Globus pallidus (tissue), 1 donor: Measurements from ENCODE around the gene PHOSPHO1.
"Not testable (repeated sequence)": the region's sequence is repeated elsewhere in the genome, so short reads cannot be mapped to it uniquely, and the experiment has no call there.

Experiments used
- DNase-seq: peaks from one replicate; pipeline ENCODE4 v3.0.0-alpha.2; 2015; ENCODE audit warnings: low spot score

The PHOSPHO1 gene

GRCh38 chr17:49230636-49231562 is at the start of gene PHOSPHO1:
TSS of gene PHOSPHO1 (minus strand) at chr17:49230787. CDS start at chr17:49226691, 4,096 bp downstream.
- peak; percentile 67 for DNase-seq

- DNase-seq, result no peak
Observed at GRCh38 chr17:49280061-49280460, 49.5 kb upstream of the PHOSPHO1 start.

- not testable (repeated sequence) for DNase-seq
Observed at GRCh38 chr17:49279263-49280015, 48.9 kb upstream of the PHOSPHO1 start.

GRCh38 chr17:49278076-49278475 is 47.5 kb upstream of the PHOSPHO1 start:
- DNase-seq, result no peak

GRCh38 chr17:49277638-49278037 is 47.1 kb upstream of the PHOSPHO1 start:
- DNase-seq, result no peak

GRCh38 chr17:49275981-49276380 is 45.4 kb upstream of the PHOSPHO1 start:
- DNase-seq, result not testable (repeated sequence)

GRCh38 chr17:49269356-49269755 is 38.8 kb upstream of the PHOSPHO1 start:
- DNase-seq, result no peak

GRCh38 chr17:49267912-49268311 is 37.3 kb upstream of the PHOSPHO1 start:
- DNase-seq, result no peak

- no peak for DNase-seq
Observed at GRCh38 chr17:49266233-49266632, 35.6 kb upstream of the PHOSPHO1 start.

GRCh38 chr17:49261540-49261939 is 31.0 kb upstream of the PHOSPHO1 start:
- DNase-seq, result not testable (repeated sequence)

- DNase-seq, result no peak
Observed at GRCh38 chr17:49260817-49261291, 30.3 kb upstream of the PHOSPHO1 start.

- peak; percentile 6 for DNase-seq
Observed at GRCh38 chr17:49260011-49260816, 29.6 kb upstream of the PHOSPHO1 start.

- no peak for DNase-seq
Observed at GRCh38 chr17:49259663-49260010, 29.1 kb upstream of the PHOSPHO1 start.

- no peak for DNase-seq
Observed at GRCh38 chr17:49258394-49258793, 27.8 kb upstream of the PHOSPHO1 start.

- DNase-seq, result no peak
Observed at GRCh38 chr17:49255125-49255524, 24.5 kb upstream of the PHOSPHO1 start.

- DNase-seq, result no peak
Observed at GRCh38 chr17:49254066-49254465, 23.5 kb upstream of the PHOSPHO1 start.

- no peak for DNase-seq
Observed at GRCh38 chr17:49252148-49252695, 21.6 kb upstream of the PHOSPHO1 start.

- no peak for DNase-seq
Observed at GRCh38 chr17:49249890-49250522, 19.4 kb upstream of the PHOSPHO1 start.

- no peak for DNase-seq
Observed at GRCh38 chr17:49249292-49249794, 18.8 kb upstream of the PHOSPHO1 start.

- DNase-seq, result no peak
Observed at GRCh38 chr17:49247944-49248343, 17.4 kb upstream of the PHOSPHO1 start.

- no peak for DNase-seq
Observed at GRCh38 chr17:49244839-49245238, 14.3 kb upstream of the PHOSPHO1 start.
